Type B pancreatic cell (in vitro differentiated cells): Measurements from ENCODE around the gene RNF150. TPM values are rescaled to one million over a fixed set of nuclear protein-coding genes. Genes with fewer than 3 reads are reported as not detected.
A peak's percentile ranks its signal among the peaks of the same experiment; 100 is the strongest.
"Not testable (repeated sequence)": the region's sequence is repeated elsewhere in the genome, so short reads cannot be mapped to it uniquely, and the experiment has no call there.

ENCODE experiments used
- DNase-seq: peaks from one replicate; pipeline ENCODE4 v3.0.0; 2021; ENCODE audit warnings: mixed read lengths; ENCODE audit not compliant: unreplicated experiment; ENCODE audit errors: extremely low spot score
- H3K27ac Mint-ChIP-seq: 2 replicates; pipeline ENCODE4 v1.8.0; 2021; ENCODE audit warnings: mild to moderate bottlenecking, mixed read lengths
- H3K27me3 Mint-ChIP-seq: 2 replicates; pipeline ENCODE4 v1.8.0; 2021; ENCODE audit warnings: mixed read lengths
- H3K36me3 Mint-ChIP-seq: 2 replicates; pipeline ENCODE4 v1.8.0; 2021; ENCODE audit warnings: mixed read lengths
- H3K4me1 Mint-ChIP-seq: one replicate; pipeline ENCODE4 v1.8.0; 2021; ENCODE audit warnings: mixed read lengths; ENCODE audit not compliant: unreplicated experiment
- H3K4me3 Mint-ChIP-seq: 2 replicates; pipeline ENCODE4 v1.8.0; 2021; ENCODE audit warnings: mild to moderate bottlenecking, mixed read lengths
- H3K9me3 Mint-ChIP-seq: 2 replicates; pipeline ENCODE4 v1.8.0; 2021; ENCODE audit warnings: mixed read lengths
- CTCF ChIP-seq: fragments of 200-600 bp; sonication (generic); conservative IDR thresholded peaks from 2 replicates; pipeline ENCODE4 v1.5.0; 2021; ENCODE audit warnings: antibody characterized with exemption, mild to moderate bottlenecking
- total RNA-seq: library from RNA; stranded (reverse); gene quantifications from 2 replicates; pipeline ENCODE4 v1.2.1, GENCODE V29; 2021; ENCODE audit warnings: low replicate concordance

Gene RNF150
- total RNA-seq, 1 donor from 2014 or later = 34.0 TPM

DNA sequence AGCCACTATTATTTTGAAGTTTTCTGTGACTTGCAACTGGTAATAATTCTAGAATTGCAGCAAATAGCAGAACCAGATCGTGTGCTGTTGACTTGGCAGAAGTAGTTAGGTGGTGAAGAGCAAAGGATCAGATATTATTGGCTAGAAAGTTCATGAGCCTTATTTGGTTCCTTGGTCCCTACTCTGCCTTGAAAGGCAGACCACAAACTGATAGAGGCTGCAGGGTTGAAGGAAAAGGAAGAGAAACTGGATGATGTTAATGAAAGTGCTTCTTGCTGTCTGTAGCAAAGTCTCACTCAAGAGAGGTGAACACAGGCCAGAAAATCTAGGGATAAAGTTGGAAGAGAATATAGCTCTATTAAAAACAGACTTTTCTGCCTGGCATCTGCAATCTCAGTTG is 41.2 kb upstream of the RNF150 start:
- Mint-ChIP-seq H3K9me3 (no peaks in the 10 kb centered on the region), H3K4me3 (no peak overlapping the region), H3K36me3 (no peaks in the 10 kb centered on the region), H3K27me3 (no peaks in the 10 kb centered on the region), H3K4me1 (no peaks in the 10 kb centered on the region), H3K27ac (no peak overlapping the region)
- no peak for DNase-seq
- no peak for TF ChIP-seq CTCF

DNA sequence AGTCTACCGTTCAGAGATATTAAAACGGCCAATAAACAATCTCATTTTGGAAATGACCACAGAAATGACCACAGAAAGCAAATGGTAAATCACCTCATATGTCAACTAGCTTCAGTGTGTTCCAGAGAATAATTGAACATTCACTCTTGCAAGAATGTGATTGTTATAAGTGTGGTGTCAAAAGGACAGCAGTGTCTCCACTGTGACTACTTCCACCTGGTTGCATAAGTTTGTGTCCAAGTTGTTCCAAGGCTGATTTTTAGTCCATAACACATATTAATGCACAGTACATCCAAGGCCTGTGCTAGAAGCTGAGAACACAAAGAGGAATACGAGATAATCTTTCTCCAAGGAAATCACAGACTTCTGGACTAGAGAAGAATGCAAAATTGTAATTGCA is 37.4 kb upstream of the RNF150 start:
- peaks cover 13% of the 10 kb centered on the region for H3K27me3 Mint-ChIP-seq
- no peak overlapping the region for H3K27ac Mint-ChIP-seq
- no peak for DNase-seq
- TF ChIP-seq CTCF = no peak
- no peaks in the 10 kb centered on the region for H3K4me1 Mint-ChIP-seq
- H3K36me3 Mint-ChIP-seq = no peaks in the 10 kb centered on the region
- H3K4me3 Mint-ChIP-seq = no peak overlapping the region
- no peaks in the 10 kb centered on the region for H3K9me3 Mint-ChIP-seq

DNA sequence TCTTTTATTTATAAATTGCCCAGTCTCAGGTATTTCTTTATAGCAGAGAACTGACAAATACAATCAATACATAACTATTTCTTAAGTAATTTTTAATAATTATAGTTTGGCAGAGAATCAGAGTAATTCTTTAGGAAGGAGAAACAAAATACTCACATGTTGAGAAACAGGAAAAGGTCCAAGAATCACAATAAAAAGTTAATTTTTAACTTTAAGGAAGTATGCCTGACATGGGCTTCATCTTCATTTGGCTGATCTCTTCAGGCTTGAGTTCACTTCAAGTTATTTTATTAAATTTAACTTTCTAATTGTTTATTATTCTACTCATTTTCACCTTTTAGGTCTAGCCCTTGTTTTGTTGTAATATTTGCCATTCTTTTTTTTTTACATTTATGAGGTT is 36.1 kb upstream of the RNF150 start:
- no peak overlapping the region for H3K27ac Mint-ChIP-seq
- no peaks in the 10 kb centered on the region for H3K9me3 Mint-ChIP-seq
- TF ChIP-seq CTCF = no peak
- no peaks in the 10 kb centered on the region for H3K36me3 Mint-ChIP-seq
- DNase-seq = no peak
- no peak overlapping the region for H3K4me3 Mint-ChIP-seq
- H3K27me3 Mint-ChIP-seq = peaks cover 18% of the 10 kb centered on the region
- H3K4me1 Mint-ChIP-seq = no peaks in the 10 kb centered on the region

DNA sequence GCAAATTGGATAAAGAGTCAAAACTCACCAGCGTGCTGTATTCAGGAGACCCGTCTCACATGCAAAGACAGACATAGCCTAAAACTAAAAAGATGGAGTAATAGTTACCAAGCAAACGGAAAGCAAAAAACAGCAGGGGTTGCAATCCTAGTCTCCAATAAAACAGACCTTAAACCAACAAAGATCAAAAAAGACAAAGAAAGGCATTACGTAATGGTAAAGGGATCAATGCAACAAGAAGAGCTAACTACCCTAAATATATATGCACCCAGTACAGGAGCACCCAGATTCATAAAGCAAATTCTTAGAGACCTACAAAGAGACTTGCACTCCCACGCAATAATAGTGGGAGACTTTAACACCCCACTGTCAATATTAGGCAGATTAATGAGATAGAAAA is 31.7 kb upstream of the RNF150 start:
- not testable (repeated sequence) for H3K4me3 Mint-ChIP-seq, H3K36me3 Mint-ChIP-seq, H3K9me3 Mint-ChIP-seq, H3K27ac Mint-ChIP-seq, H3K4me1 Mint-ChIP-seq, DNase-seq
- H3K27me3 Mint-ChIP-seq = peaks cover 23% of the 10 kb centered on the region

GRCh38 chr4:141159027-141159426 is 25.8 kb upstream of the RNF150 start:
- H3K4me1 Mint-ChIP-seq = no peaks in the 10 kb centered on the region
- no peak for TF ChIP-seq CTCF
- peaks cover 7% of the 10 kb centered on the region for H3K27me3 Mint-ChIP-seq
- no peaks in the 10 kb centered on the region for H3K36me3 Mint-ChIP-seq
- DNase-seq = no peak
- H3K27ac Mint-ChIP-seq = no peak overlapping the region
- no peak overlapping the region for H3K4me3 Mint-ChIP-seq
- H3K9me3 Mint-ChIP-seq = peaks cover 3% of the 10 kb centered on the region

GRCh38 chr4:141158219-141158618 is 24.9 kb upstream of the RNF150 start:
- Mint-ChIP-seq H3K27me3 (peaks cover 5% of the 10 kb centered on the region), H3K36me3 (no peaks in the 10 kb centered on the region), H3K27ac (no peak overlapping the region), H3K4me3 (no peak overlapping the region), H3K4me1 (no peaks in the 10 kb centered on the region), H3K9me3 (peaks cover 3% of the 10 kb centered on the region)
- DNase-seq = no peak
- peak; percentile 80 for TF ChIP-seq CTCF
